Vagina (tissue), 2 donors: ENCODE data around the gene PTDSS2. TPM values are rescaled to one million over a fixed set of nuclear protein-coding genes. Genes with fewer than 3 reads are reported as not detected.
A peak's percentile ranks its signal among the peaks of the same experiment; 100 is the strongest.

Experiments used
- DNase-seq, 2 donors: peaks; one replicate each; pipeline ENCODE4 v3.0.0-alpha.2; 2017; ENCODE audit errors: extremely low spot score in 2 of 2
- H3K27ac ChIP-seq: fragments of 200-600 bp; sonication (generic); one replicate; pipeline ENCODE4 v1.5.1; 2019
- H3K27me3 ChIP-seq: fragments of 200-600 bp; sonication (generic); one replicate; pipeline ENCODE4 v1.5.1; 2019
- H3K36me3 ChIP-seq, 2 donors: fragments of 200-600 bp; sonication (generic); one replicate each; pipeline ENCODE4 v1.5.1; 2017 to 2019
- H3K4me1 ChIP-seq: fragments of 200-600 bp; sonication (generic); one replicate; pipeline ENCODE4 v1.5.1; 2019
- H3K4me3 ChIP-seq, 2 donors: fragments of 200-600 bp; sonication (generic); 1 replicate in 1 of 2; 2 replicates in 1 of 2; pipeline ENCODE4 v1.5.1; 2016 to 2019
- H3K9me3 ChIP-seq: fragments of 200-600 bp; sonication (generic); one replicate; pipeline ENCODE4 v1.5.1; 2019
- POLR2A ChIP-seq, 2 donors: fragments of 450-650 bp; IDR thresholded peaks; one replicate each; pipeline ENCODE4 v1.6.1; 2017; ENCODE audit warnings: antibody characterized with exemption in 2 of 2, mild to moderate bottlenecking in 2 of 2, moderate library complexity in 2 of 2
- POLR2AphosphoS5 ChIP-seq, 2 donors: sonication (generic); formaldehyde crosslinking; IDR thresholded peaks; one replicate each; pipeline ENCODE4 v1.9.0; 2017; ENCODE audit warnings: antibody characterized with exemption in 2 of 2, mild to moderate bottlenecking in 2 of 2, low read depth in 1 of 2; ENCODE audit not compliant: insufficient read depth in 1 of 2
- intact Hi-C: fragments of 100-400 bp; cut with DNase I; formaldehyde crosslinking; loops from one replicate; pipeline ENCODE4 v1.15.1; 2023
- total RNA-seq: library from RNA; depleted of rRNA; stranded (reverse); fragments of >200 nt; gene quantifications from one replicate; pipeline ENCODE4 v1.2.3, GENCODE V29; 2016
- TF ChIP-seq, protein P1 (sequence below), 3 experiments: fragments of 450-650 bp in 2 of 3; fragments of 200-600 bp in 1 of 3; sonication (generic) in 1 of 3; IDR thresholded peaks; one replicate each; pipeline ENCODE4 v1.5.1; 2017 to 2019; ENCODE audit warnings: antibody characterized with exemption in 3 of 3, mild to moderate bottlenecking in 2 of 3, moderate library complexity in 2 of 3

PTDSS2 gene
- total RNA-seq, 1 donor from 2014 or later, result 36.1 TPM

DNA sequence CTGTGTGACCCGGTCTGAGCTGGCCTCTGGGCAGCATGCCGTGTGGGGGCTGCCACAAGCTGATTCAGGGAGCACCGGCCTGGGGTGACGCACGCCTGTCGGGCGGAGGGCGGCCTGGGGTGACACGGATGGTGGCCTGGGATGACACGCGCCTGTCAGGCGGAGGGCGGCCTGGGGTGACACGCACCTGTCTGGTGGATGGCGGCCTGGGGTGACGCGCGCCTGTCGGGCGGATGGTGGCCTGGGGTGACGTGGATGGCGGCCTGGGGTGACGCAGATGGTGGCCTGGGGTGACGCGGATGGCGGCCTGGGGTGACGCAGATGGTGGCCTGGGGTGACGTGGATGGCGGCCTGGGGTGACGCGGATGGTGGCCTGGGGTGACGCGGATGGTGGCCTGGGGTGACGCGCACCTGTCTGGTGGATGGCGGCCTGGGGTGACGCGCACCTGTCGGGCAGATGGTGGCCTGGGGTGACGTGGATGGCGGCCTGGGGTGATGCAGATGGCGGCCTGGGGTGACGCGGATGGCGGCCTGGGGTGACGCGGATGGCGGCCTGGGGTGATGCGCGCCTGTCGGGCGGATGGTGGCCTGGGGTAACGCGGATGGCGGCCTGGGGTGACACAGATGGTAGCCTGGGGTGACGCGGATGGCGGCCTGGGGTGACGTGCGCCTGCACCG, 21.5 kb downstream of the PTDSS2 start:
- peaks cover 11% of the 10 kb centered on the region for H3K4me1 ChIP-seq
- no peak for DNase-seq
- H3K36me3 ChIP-seq, result no peaks in the 10 kb centered on the region
- intact Hi-C loops, result no loop called here
- no peak overlapping the region for H3K4me3 ChIP-seq
- H3K27ac ChIP-seq, result peak overlapping the region; percentile 93
- no peaks in the 10 kb centered on the region for H3K27me3 ChIP-seq
- TF ChIP-seq POLR2AphosphoS5 (IDR thresholded peaks at IDR 0.05; ENCODE audit: insufficient read depth in 1 of 2, low read depth in 1 of 2) (no peak), POLR2A (IDR thresholded peaks at IDR 0.05) (no peak)
- TF ChIP-seq, protein P1, sequence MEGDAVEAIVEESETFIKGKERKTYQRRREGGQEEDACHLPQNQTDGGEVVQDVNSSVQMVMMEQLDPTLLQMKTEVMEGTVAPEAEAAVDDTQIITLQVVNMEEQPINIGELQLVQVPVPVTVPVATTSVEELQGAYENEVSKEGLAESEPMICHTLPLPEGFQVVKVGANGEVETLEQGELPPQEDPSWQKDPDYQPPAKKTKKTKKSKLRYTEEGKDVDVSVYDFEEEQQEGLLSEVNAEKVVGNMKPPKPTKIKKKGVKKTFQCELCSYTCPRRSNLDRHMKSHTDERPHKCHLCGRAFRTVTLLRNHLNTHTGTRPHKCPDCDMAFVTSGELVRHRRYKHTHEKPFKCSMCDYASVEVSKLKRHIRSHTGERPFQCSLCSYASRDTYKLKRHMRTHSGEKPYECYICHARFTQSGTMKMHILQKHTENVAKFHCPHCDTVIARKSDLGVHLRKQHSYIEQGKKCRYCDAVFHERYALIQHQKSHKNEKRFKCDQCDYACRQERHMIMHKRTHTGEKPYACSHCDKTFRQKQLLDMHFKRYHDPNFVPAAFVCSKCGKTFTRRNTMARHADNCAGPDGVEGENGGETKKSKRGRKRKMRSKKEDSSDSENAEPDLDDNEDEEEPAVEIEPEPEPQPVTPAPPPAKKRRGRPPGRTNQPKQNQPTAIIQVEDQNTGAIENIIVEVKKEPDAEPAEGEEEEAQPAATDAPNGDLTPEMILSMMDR (IDR thresholded peaks at IDR 0.05), result no peak
- no peaks in the 10 kb centered on the region for H3K9me3 ChIP-seq

DNA sequence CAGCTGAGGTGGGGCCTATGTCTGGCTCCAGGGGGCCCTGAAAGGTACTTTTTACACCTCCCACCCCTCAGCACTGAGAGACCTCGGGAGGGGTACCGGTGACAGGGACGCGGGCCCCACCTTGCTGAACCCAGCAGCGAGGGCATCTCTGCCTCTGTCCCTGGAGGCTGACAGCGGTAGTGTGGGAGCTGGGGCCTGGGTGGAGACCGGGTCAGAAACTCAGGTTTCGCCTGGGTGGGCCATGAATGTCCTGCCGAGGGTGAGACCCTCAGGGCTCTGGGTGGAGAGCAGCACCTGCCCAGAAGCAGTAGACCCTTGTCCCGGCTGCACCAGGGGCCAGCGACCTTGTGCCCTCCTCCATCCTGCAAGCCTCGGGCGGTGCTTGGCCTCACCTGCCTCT, 22.2 kb downstream of the PTDSS2 start:
- no peak overlapping the region for H3K4me3 ChIP-seq
- H3K4me1 ChIP-seq, result peaks cover 11% of the 10 kb centered on the region
- no peaks in the 10 kb centered on the region for H3K9me3 ChIP-seq
- no peaks in the 10 kb centered on the region for H3K27me3 ChIP-seq
- intact Hi-C loops, result no loop called here
- no peaks in the 10 kb centered on the region for H3K36me3 ChIP-seq
- TF ChIP-seq, protein P1 (IDR thresholded peaks at IDR 0.05), result no peak
- TF ChIP-seq POLR2AphosphoS5 (IDR thresholded peaks at IDR 0.05; ENCODE audit: insufficient read depth in 1 of 2, low read depth in 1 of 2) (no peak), POLR2A (IDR thresholded peaks at IDR 0.05) (no peak)
- DNase-seq, result no peak
- H3K27ac ChIP-seq, result no peak overlapping the region

DNA sequence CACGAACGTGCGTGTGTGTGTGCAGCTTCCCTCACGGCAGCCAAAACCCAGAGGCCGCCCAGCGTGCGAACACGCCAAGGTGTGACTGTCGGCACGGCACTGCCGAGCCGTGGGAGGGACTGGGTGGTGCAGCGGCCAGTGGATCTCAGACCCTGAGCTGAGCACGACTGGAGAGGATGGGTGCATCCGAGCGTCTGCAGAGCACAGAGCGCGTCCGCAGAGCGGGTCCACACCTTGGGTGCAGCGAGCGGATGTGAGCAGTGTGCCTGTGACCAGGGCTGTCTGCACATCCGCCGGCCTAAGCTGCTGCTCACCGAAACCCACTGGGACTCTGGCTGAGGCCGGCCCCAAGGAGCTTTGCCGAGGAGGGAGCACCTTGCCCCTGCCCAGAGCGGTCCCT, 22.7 kb downstream of the PTDSS2 start:
- TF ChIP-seq POLR2A (IDR thresholded peaks at IDR 0.05) (no peak), POLR2AphosphoS5 (IDR thresholded peaks at IDR 0.05; ENCODE audit: insufficient read depth in 1 of 2, low read depth in 1 of 2) (no peak)
- TF ChIP-seq, protein P1 (IDR thresholded peaks at IDR 0.05), result no peak
- peaks cover 11% of the 10 kb centered on the region for H3K4me1 ChIP-seq
- H3K36me3 ChIP-seq, result no peaks in the 10 kb centered on the region
- no peak overlapping the region for H3K27ac ChIP-seq
- no peak overlapping the region for H3K4me3 ChIP-seq
- DNase-seq, result no peak
- no peaks in the 10 kb centered on the region for H3K27me3 ChIP-seq
- H3K9me3 ChIP-seq, result no peaks in the 10 kb centered on the region
- intact Hi-C loops, result no loop called here

DNA sequence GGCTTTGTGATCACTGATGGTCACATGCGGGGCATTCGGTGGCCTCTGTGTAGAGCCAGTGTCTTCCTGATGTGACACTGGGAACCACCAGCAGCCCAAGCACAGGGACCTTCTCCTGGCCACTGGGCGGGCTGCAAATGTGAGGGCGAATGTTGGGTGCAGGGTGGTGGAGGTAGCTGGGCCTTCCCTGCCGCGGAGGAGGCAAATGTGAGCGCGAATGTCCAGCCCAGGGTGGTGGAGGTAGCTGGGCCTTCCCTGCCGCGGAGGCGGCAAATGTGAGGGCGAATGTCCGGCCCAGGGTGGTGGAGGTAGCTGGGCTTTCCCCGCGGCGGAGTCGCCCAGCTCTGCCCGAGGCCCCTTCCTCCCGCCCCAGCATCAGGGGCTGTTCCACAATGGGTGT, 23.3 kb downstream of the PTDSS2 start:
- TF ChIP-seq POLR2A (IDR thresholded peaks at IDR 0.05) (no peak), POLR2AphosphoS5 (IDR thresholded peaks at IDR 0.05; ENCODE audit: insufficient read depth in 1 of 2, low read depth in 1 of 2) (no peak)
- TF ChIP-seq, protein P1 (IDR thresholded peaks at IDR 0.05), result no peak
- Histone ChIP-seq H3K9me3 (no peaks in the 10 kb centered on the region), H3K4me1 (peaks cover 11% of the 10 kb centered on the region), H3K27ac (no peak overlapping the region), H3K27me3 (no peaks in the 10 kb centered on the region), H3K36me3 (no peaks in the 10 kb centered on the region), H3K4me3 (no peak overlapping the region)
- intact Hi-C loops, result no loop called here
- DNase-seq, result no peak

DNA sequence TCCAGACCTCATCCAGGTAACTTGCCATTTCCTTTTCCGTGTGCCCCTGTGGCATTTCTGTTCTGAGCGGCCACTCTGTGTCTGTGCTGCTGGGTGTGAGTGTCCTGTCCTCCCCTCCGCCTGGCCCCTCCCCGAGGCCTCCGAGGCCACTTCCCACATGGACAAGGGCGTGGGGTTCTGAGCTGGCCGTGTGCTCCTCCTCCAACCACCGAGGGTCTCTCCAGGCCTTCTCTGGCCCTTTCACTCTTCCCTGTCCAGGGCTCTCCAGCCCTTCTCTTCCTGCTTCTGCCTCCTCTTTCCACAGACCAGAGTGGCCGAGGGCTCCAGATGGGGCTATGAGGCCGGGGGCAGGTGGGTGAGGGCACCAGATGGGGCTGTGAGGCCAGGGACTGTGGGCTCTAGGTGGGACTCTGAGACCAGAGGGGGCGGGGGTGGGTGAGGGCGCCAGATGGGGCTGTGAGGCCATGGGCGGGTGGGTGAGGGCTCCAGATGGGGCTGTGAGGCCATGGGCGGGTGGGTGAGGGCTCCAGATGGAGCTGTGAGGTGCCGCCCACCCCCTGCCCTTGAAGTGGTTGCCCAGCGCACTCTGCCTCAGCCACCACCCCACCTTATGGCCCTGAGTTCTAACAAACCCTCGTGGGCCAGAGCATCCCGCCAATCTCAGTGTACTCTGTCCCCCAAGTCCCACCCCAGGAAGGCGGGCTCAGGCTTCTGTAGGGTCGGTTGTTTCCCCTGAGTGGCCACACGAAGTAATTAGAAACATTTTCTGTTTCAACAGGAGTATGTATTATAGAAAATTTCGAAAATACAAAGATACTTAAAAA, 24.1 kb downstream of the PTDSS2 start:
- no peaks in the 10 kb centered on the region for H3K27me3 ChIP-seq

More for the DNA sequence above, 24.1 kb downstream of the PTDSS2 start:
- Histone ChIP-seq H3K9me3 (no peaks in the 10 kb centered on the region), H3K27ac (no peak overlapping the region), H3K4me3 (no peak overlapping the region), H3K36me3 (no peaks in the 10 kb centered on the region), H3K4me1 (peaks cover 11% of the 10 kb centered on the region)
- no peak for DNase-seq
- TF ChIP-seq POLR2AphosphoS5 (IDR thresholded peaks at IDR 0.05; ENCODE audit: insufficient read depth in 1 of 2, low read depth in 1 of 2) (no peak), POLR2A (IDR thresholded peaks at IDR 0.05) (no peak)
- TF ChIP-seq, protein P1 (IDR thresholded peaks at IDR 0.05), result no peak
- intact Hi-C loops, result no loop called here
